ENCODE measurements around the gene CPAMD8. TPM values are rescaled to one million over a fixed set of nuclear protein-coding genes. Genes with fewer than 3 reads are reported as not detected.
"Not testable (repeated sequence)": the region's sequence is repeated elsewhere in the genome, so short reads cannot be mapped to it uniquely, and the experiment has no call there.

CPAMD8 gene
- polyA plus RNA-seq, 10 donors = 2.7 to 8.7 (median 4.3) TPM

- DNase-seq = no peak
These were observed 79.4 kb downstream of the CPAMD8 start for GRCh38 chr19:16946951-16947940.

- no peak for DNase-seq
These were observed 80.7 kb downstream of the CPAMD8 start for GRCh38 chr19:16945762-16946465.

DNA sequence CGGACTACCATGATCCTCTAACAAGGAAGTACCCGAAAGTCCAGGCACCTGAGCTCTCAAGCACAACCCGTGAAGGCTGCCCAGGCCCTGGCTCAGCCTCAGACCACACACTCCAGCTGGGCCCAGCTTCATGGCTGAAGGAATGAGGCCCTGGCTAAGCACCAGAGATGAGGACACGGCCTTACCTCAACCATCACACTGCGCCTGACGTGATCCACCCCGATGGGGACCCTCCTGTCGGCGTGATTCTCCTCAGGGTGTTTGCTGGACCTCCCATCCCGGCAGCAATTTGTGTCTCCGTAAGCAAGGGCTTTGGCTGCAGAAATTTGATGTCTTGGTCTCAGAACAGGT is 81.3 kb downstream of the CPAMD8 start:
- DNase-seq = no peak

DNA sequence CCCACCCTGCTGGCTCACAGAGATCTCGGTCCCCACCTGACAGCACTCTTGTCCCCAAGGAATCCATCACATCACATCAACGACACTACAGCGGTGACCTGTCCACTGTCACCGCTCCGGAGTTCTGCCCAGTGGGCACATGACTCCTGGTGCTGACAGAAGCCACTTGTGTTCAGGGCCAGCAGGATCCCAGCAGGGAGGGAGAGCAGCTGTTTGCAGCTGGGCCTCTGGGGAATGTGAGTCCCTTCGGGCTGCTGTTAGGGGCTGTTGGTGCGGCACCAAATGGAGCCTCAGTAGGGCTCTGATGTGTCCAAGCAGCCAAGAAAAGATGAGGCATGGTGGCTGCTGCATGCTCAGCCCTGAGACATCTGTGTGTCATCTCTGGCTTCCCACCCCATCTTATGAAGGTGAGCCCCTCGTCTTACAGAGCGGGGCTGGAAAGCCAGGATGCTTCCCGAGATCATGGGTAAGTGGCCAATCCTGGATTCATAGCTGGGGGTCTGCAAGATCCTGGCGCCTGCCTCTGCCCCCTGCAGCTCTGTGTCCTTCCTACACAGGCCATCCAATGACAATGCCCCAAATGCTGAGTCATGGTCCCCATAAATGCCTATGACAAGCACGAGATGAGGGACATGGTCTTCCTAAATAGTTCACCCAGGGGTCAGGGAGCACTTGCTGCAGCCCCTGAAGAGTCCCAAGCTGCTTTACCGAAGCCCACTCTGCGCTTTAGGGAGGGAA is 81.8 kb downstream of the CPAMD8 start:
- DNase-seq = no peak

- DNase-seq = no peak
These were observed 82.5 kb downstream of the CPAMD8 start for GRCh38 chr19:16943942-16944625.

GRCh38 chr19:16943090-16943489 is 83.5 kb downstream of the CPAMD8 start:
- not testable (repeated sequence) for DNase-seq

DNA sequence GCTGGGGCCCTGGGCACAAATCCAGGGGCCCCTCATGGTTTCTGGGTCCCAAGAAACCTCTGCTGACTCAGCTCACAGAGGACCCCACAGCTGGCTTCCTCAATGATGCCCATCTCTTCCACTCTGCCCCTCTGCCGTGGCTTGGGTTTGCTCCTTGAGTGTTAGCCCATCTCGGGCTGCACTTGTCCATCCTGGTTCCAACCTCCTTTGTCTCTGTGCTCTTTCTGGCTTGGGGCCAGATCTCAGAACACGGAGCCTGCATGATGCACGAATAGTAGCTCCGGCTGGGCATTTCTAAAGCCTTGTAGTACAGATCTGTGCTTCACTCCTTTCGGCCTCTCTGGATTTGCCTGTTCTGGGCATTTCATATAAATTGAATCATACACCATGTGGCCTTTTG is 84.0 kb downstream of the CPAMD8 start:
- no peak for DNase-seq

GRCh38 chr19:16940626-16941025 is 86.0 kb downstream of the CPAMD8 start:
- no peak for DNase-seq

GRCh38 chr19:16940063-16940462 is 86.5 kb downstream of the CPAMD8 start:
- not testable (repeated sequence) for DNase-seq

- DNase-seq = no peak
These were observed 88.4 kb downstream of the CPAMD8 start for GRCh38 chr19:16938211-16938610.

DNA sequence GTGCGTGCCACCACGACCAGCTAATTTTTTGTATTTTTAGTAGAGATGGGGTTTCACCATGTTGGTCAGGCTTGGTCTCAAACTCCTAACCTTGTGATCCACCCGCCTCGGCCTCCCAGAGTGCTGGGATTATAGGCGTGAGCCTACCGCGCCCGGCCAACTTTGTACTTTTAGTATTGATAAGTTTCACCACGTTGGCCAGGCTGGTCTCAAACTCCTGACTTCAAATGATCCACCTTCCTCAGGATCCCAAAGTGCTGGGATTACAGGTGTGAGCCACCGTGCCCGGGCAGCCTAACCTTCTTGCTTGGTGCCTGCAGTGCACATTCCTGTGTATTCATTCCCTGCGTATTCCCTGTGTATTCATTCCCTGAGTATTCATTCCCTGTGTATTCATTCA is 88.8 kb downstream of the CPAMD8 start:
- DNase-seq = not testable (repeated sequence)

- no peak for DNase-seq
These were observed 89.7 kb downstream of the CPAMD8 start for GRCh38 chr19:16936901-16937300.

- DNase-seq = no peak
These were observed 92.1 kb downstream of the CPAMD8 start for GRCh38 chr19:16934489-16934888.

GRCh38 chr19:16931306-16931705 is 95.3 kb downstream of the CPAMD8 start:
- no peak for DNase-seq

DNA sequence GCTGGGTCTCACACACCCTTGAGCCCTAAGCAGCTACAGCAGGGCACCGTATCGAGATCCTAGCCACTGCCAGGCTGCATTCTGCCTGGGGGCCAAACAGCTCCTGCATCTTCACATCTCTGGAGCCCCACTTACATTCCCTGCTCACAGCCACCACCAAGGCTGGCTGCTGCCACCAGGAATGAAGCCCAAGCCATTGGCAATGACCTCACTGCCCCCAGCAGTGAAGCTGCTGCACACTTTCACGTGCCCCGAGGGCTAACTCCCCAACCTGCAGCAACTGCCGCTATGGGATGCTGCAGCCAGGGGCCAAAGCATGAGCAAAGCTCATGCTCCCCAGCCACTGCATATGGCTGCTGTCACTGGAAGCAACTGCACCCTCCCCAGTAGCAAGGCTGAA is 95.9 kb downstream of the CPAMD8 start:
- DNase-seq = no peak

DNA sequence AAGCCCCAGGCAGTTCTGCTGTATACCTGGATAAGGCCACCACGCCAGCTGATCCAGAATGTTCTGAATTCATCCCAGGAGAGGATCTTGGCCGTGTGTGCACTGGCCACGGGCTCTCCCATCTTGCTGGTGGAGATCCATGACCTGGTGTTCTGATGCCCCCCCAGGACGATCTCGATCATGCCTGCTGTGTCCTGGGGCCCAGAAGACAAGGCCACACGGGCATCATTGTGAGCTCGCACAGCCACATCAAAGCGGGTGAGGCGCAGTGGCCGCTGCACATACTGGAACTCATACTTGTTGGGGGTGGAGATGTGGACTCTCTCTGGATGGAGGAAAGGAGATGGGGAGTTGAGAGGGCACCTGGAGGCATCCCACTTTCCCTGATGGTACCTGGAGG is 97.7 kb downstream of the CPAMD8 start:
- DNase-seq = no peak

GRCh38 chr19:16928351-16928750 is 98.3 kb downstream of the CPAMD8 start:
- no peak for DNase-seq

DNA sequence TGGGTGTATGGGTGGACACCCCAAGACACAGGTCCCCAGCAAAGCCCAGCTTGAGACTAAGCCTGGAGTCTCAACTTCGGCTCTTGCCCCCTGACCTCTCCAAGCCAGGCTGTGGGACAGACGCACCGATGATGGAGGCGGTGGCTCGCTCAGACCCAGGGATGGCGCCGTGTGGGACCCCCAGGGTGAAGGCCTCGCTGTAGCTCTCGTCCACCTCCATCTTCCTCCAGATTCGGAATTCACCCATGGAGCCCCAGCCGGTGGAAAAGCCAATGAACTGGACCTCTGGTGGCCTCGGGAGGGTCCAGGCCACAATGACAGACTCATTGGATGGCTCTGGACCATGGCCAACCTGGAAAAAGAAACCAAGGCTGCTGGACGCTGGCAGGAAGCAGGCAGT is 98.7 kb downstream of the CPAMD8 start:
- no peak for DNase-seq

DNA sequence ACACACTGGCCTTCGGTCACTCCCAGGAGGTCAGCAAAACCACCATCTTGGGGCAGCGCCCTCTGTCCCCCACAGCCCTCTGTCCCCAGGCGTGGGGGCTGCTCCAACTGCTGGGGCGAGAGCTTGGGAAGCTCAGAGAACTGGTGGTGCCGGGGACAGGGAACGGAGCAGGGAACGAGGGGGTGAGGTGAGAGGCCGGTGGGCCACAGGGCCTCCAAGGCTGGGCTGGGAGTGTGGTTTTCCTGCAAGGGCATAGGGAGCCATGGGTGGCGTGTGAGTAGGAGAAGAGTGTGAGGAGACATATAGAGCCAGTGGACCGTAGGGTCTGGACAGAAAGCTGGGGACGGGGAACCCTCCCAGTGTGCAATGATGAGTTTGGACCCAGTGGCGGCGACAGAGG is 103.7 kb downstream of the CPAMD8 start:
- DNase-seq = no peak

DNA sequence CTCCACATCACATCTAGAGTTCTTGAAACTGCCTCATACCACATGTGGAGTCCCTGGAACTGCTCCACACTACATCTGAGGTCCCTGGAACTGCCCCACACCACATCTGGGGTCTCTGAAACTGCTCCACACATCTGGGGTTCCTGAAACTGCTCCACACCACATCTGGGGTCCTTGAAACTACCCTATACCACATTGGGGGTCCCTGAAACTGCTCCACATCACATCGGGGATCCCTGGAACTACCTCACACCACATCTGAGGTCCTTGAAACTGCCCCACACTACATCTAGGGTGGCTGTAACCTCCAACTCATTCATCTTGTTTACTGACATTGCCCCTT is 104.0 kb downstream of the CPAMD8 start:
- DNase-seq = no peak

DNA sequence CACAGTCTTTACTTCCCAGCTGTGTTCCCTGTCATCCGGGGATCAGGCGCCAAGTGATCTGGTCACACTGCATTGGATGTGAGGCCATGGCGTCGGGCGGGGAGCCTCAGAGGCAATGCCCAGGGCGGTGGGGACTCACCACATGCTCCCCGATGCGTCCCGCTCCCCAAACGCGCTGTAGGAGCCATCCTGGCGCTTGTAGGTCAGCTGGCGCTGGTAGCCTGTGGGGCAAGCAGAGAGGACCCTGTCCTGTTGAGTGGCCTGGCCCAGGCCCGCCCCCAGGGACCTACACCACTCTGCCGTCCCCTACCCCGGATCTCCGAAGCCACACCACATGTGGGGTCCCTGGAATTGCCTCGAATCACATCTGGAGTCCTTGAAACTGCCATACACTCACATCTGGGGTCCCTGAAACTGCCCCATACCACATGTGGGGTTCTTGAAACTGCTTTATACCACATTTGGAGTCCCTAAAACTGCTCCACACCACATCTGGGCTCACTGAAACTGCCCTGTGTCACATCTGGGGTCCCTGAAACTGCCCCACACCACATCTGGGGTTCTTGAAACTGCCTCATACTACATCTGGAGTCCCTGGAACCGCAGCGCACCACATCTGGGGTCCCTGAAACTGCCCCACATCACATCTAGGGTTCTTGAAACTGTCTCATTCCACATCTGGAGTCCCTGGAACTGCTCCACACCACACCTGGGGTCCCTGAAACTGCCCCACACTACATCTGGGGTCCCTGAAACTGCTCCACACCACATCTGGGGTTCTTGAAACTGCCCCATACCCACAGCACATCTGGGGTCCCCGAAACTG is 104.6 kb downstream of the CPAMD8 start:
- DNase-seq = no peak
